Right atrium auricular region (tissue), 2 donors: ENCODE results near the gene PDE4D. TPM values are rescaled to one million over a fixed set of nuclear protein-coding genes. Genes with fewer than 3 reads are reported as not detected.

Experiments
- DNase-seq: peaks from one replicate; pipeline ENCODE4 v3.0.0-alpha.2; 2019; ENCODE audit warnings: low spot score
- H3K27ac ChIP-seq, 2 donors: fragments of 200-600 bp; sonication (generic); 1 replicate in 1 of 2; 2 replicates in 1 of 2; pipeline ENCODE4 v1.5.1; 2016 to 2019
- H3K27me3 ChIP-seq, 2 donors: fragments of 200-600 bp; sonication (generic); one replicate each; pipeline versions ENCODE4 v1.5.1 to v1.6.0; 2017 to 2019
- H3K36me3 ChIP-seq: fragments of 200-600 bp; sonication (generic); one replicate; pipeline ENCODE4 v1.5.1; 2016
- H3K4me1 ChIP-seq, 2 donors: fragments of 200-600 bp; sonication (generic); one replicate each; pipeline versions ENCODE4 v1.5.1 to v1.6.0; 2017 to 2019
- H3K4me3 ChIP-seq, 2 donors: fragments of 200-600 bp; sonication (generic); 1 replicate in 1 of 2; 2 replicates in 1 of 2; pipeline ENCODE4 v1.5.1; 2017 to 2019; ENCODE audit warnings: mild to moderate bottlenecking in 1 of 2, moderate library complexity in 1 of 2
- H3K9me3 ChIP-seq, 2 donors: fragments of 200-600 bp; sonication (generic); one replicate each; pipeline ENCODE4 v1.5.1; 2019
- total RNA-seq, 2 donors: library from RNA; depleted of rRNA; stranded (reverse); fragments of >200 nt; gene quantifications; one replicate each; pipeline ENCODE4 v1.1.0, GENCODE V29; 2016
- TF ChIP-seq, protein P1 (sequence below), 2 donors: fragments of 200-600 bp; sonication (generic); IDR thresholded peaks; one replicate each; pipeline ENCODE4 v1.5.1; 2019; ENCODE audit warnings: antibody characterized with exemption in 2 of 2

The PDE4D gene
- total RNA-seq, 2 donors from 2014 or later: 43.3 to 44.0 TPM

DNA sequence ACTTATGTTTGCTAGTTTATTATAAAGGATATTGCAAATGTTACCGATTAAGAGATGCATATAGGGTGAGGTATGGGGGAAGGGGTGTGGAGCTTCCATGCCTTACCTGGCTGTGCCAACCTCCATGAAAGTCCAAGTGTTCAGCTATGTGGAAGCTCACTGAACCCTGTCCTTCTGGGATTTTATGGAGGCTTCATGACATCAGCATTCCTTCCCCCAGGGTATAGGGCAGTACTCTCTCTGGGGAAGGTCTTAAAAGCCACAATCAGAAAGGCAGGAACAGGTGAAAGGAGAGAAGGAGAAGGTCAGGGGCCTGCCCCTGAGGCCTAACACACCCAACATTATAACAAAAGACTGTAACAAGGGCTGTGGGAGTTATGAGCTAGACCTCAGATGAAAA is 592.6 kb downstream of the PDE4D start:
- DNase-seq: no peak
- TF ChIP-seq, protein P1, sequence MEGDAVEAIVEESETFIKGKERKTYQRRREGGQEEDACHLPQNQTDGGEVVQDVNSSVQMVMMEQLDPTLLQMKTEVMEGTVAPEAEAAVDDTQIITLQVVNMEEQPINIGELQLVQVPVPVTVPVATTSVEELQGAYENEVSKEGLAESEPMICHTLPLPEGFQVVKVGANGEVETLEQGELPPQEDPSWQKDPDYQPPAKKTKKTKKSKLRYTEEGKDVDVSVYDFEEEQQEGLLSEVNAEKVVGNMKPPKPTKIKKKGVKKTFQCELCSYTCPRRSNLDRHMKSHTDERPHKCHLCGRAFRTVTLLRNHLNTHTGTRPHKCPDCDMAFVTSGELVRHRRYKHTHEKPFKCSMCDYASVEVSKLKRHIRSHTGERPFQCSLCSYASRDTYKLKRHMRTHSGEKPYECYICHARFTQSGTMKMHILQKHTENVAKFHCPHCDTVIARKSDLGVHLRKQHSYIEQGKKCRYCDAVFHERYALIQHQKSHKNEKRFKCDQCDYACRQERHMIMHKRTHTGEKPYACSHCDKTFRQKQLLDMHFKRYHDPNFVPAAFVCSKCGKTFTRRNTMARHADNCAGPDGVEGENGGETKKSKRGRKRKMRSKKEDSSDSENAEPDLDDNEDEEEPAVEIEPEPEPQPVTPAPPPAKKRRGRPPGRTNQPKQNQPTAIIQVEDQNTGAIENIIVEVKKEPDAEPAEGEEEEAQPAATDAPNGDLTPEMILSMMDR (IDR thresholded peaks at IDR 0.05): no peak
- H3K27ac ChIP-seq: no peak overlapping the region
- H3K36me3 ChIP-seq: no peaks in the 10 kb centered on the region
- H3K9me3 ChIP-seq: no peaks in the 10 kb centered on the region
- no peak overlapping the region for H3K4me3 ChIP-seq
- H3K4me1 ChIP-seq: peaks cover 0 to 19% of the 10 kb centered on the region in 2 donors
- no peaks in the 10 kb centered on the region for H3K27me3 ChIP-seq

DNA sequence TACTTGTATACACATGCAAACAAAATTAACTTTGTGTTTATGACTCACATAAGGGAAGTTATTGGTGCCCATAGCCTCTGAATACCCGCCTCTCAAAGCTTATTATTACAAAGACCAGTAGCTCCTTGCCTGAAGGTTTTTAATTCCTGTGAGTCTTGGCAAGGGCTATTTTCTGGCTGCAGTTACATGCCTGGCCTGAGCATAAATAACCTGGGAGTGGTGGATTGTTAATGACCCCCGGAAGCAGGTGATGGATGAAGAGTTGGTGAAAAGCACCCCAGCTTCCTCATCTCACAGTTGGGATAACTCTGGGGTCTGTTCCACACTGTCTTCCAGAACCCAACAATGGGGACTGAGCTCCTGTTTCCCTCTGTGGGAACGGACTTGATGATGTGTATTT is 594.5 kb downstream of the PDE4D start:
- DNase-seq: no peak
- no peaks in the 10 kb centered on the region for H3K36me3 ChIP-seq
- peak overlapping the region in 1 of 2 donors; percentile 33 for H3K27ac ChIP-seq
- TF ChIP-seq, protein P1 (IDR thresholded peaks at IDR 0.05): no peak
- no peaks in the 10 kb centered on the region for H3K27me3 ChIP-seq
- no peak overlapping the region for H3K4me3 ChIP-seq
- H3K4me1 ChIP-seq: peaks cover 0 to 21% of the 10 kb centered on the region in 2 donors
- H3K9me3 ChIP-seq: no peaks in the 10 kb centered on the region

DNA sequence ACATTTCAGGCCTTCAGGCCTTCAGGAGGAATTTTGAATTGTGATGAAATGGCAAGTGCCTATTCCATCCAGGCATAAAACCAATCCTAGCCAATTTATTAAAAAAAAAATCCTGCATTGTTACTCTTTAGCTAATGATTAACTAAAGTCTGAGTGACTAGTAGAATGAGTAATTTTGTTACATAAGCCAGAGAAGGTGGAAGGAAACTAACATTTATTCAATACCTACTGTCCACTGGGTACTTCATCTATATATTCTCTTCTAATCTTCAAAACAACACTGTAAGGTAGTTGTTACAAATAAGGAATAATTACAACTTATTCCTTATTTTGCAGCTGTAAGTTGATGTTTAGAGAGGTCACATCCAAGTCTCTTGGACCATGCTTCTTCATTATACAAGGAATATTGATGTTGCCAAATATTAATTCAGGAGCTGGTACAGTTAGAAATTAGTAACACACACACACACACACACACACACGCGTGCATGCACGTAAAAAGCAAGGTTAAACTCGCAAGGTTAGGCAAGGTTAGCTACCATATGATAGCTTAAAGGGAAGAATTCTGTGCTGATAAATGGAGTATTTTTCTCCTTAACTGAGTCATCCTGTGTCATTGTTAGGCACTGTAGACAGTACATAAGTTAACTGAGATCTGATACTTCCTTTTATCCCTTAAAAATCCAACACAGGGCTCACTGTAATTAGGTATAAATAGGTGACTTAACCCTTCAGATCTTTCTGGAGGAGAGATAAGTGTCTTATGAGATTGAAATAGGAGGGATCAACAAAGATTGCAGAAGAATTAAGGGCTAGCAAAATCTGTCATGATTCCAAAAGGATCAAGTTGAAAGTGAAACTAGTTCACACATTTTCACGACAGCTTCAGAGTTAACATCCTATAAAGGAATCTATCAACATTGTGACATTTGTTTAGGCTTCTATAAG is 596.9 kb downstream of the PDE4D start:
- H3K27ac ChIP-seq: peak overlapping the region; percentile 19 to 28
- DNase-seq: no peak
- H3K9me3 ChIP-seq: no peaks in the 10 kb centered on the region
- H3K36me3 ChIP-seq: no peaks in the 10 kb centered on the region
- H3K4me1 ChIP-seq: peaks cover 0 to 27% of the 10 kb centered on the region in 2 donors
- TF ChIP-seq, protein P1 (IDR thresholded peaks at IDR 0.05): no peak
- H3K27me3 ChIP-seq: no peaks in the 10 kb centered on the region
- H3K4me3 ChIP-seq: peak overlapping the region in 1 of 2 donors; percentile 33

DNA sequence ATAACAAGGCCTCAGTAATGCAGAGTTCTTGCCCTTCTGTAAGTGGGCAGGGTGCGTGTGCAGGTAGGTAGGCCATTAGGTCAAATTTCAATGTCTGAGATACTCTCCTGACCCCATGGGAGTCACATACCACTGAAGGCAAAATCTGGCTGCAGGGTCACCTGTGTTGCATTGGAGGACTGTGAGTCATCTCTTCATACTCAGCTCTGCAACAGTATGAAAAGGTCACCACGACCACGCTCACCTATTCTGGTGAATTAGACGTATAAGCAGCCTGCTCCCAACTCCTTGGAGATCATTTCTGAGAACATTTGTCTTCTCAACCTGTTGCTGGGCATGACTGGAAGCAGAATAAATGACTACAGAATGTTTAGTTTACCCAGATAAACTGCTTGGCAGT is 599.8 kb downstream of the PDE4D start:
- TF ChIP-seq, protein P1 (IDR thresholded peaks at IDR 0.05): no peak
- no peak for DNase-seq
- no peaks in the 10 kb centered on the region for H3K27me3 ChIP-seq
- H3K27ac ChIP-seq: no peak overlapping the region
- H3K4me1 ChIP-seq: peaks cover 0 to 27% of the 10 kb centered on the region in 2 donors
- no peaks in the 10 kb centered on the region for H3K9me3 ChIP-seq
- no peaks in the 10 kb centered on the region for H3K36me3 ChIP-seq
- H3K4me3 ChIP-seq: no peak overlapping the region

DNA sequence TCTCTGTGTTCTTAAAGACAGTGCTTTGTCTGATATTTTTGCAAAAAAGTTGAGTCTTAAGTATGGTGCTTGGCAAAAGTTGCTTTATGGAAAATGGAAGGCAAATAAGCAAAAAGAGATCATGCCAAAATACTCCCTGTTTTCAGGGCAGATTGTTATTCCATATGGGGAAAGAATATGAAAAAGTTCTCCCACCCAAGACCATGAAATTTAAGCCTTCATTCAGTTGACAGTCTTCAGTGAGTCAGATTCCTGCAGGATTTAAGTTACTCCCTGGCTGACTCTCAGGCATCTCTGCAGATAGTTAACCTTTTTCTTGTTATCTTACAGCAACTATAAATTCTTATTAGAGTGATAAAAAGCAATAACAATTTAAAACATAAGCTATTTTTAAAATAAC is 601.6 kb downstream of the PDE4D start:
- no peak overlapping the region for H3K27ac ChIP-seq
- no peaks in the 10 kb centered on the region for H3K9me3 ChIP-seq
- DNase-seq: no peak
- H3K4me3 ChIP-seq: no peak overlapping the region
- TF ChIP-seq, protein P1 (IDR thresholded peaks at IDR 0.05): no peak
- H3K4me1 ChIP-seq: peaks cover 0 to 16% of the 10 kb centered on the region in 2 donors
- no peaks in the 10 kb centered on the region for H3K36me3 ChIP-seq
- H3K27me3 ChIP-seq: no peaks in the 10 kb centered on the region
